Epithelial cell of proximal tubule (primary cell): ENCODE data around the gene CELF5. TPM values are rescaled to one million over a fixed set of nuclear protein-coding genes. Genes with fewer than 3 reads are reported as not detected.

Experiments used
- DNase-seq: peaks from one replicate; pipeline ENCODE4 v3.0.0-alpha.2; 2011; ENCODE audit warnings: low read depth
- H3K4me3 ChIP-seq: 2 replicates; pipeline ENCODE4 v1.5.1; 2011; ENCODE audit warnings: low read depth, mild to moderate bottlenecking, low read length
- CTCF ChIP-seq: conservative IDR thresholded peaks from 2 replicates; pipeline ENCODE4 v1.5.1; 2012; ENCODE audit warnings: low read depth, mild to moderate bottlenecking, low read length
- total RNA-seq: library from RNA; depleted of rRNA; stranded (reverse); fragments of >200 nt; gene quantifications from 2 replicates; pipeline ENCODE4 v1.2.3, GENCODE V29; 2015

Gene CELF5
- total RNA-seq, 1 donor from 2014 or later: not detected

- no peak overlapping the region for H3K4me3 ChIP-seq
- no peak for TF ChIP-seq CTCF
- no peak for DNase-seq
These were observed 92.3 kb downstream of the CELF5 start for GRCh38 chr19:3316659-3317207.

- no peak for TF ChIP-seq CTCF
- no peak overlapping the region for H3K4me3 ChIP-seq
- DNase-seq: no peak
These were observed 95.3 kb downstream of the CELF5 start for GRCh38 chr19:3319643-3320353.

- no peak overlapping the region for H3K4me3 ChIP-seq
- DNase-seq: no peak
- TF ChIP-seq CTCF: no peak
These were observed 95.9 kb downstream of the CELF5 start for GRCh38 chr19:3320354-3320670.

GRCh38 chr19:3320853-3321252 lies 96.4 kb downstream of the CELF5 start:
- TF ChIP-seq CTCF: no peak
- no peak for DNase-seq
- H3K4me3 ChIP-seq: no peak overlapping the region

GRCh38 chr19:3321696-3322095 lies 97.2 kb downstream of the CELF5 start:
- DNase-seq: no peak
- no peak for TF ChIP-seq CTCF

GRCh38 chr19:3322199-3322978 lies 97.9 kb downstream of the CELF5 start:
- no peak for TF ChIP-seq CTCF

More at GRCh38 chr19:3321696-3322095, 97.2 kb downstream of the CELF5 start:
- H3K4me3 ChIP-seq: no peak overlapping the region

More at GRCh38 chr19:3322199-3322978, 97.9 kb downstream of the CELF5 start:
- H3K4me3 ChIP-seq: no peak overlapping the region
- no peak for DNase-seq
